GM19463 (cell line): ENCODE data around the gene IPCEF1.

Experiments
- ATAC-seq: cut with Tn5 transposase; IDR thresholded peaks from one replicate; pipeline ENCODE4 v1.9.1; 2021; ENCODE audit warnings: mild to moderate bottlenecking, moderate library complexity; ENCODE audit not compliant: unreplicated experiment

Gene IPCEF1

GRCh38 chr6:154117485-154117884, 239.1 kb downstream of the IPCEF1 start:
- no peak for ATAC-seq

GRCh38 chr6:154113392-154113791, 243.2 kb downstream of the IPCEF1 start:
- ATAC-seq: no peak

- no peak for ATAC-seq
Measured at GRCh38 chr6:154112181-154112809, 244.3 kb downstream of the IPCEF1 start.

DNA sequence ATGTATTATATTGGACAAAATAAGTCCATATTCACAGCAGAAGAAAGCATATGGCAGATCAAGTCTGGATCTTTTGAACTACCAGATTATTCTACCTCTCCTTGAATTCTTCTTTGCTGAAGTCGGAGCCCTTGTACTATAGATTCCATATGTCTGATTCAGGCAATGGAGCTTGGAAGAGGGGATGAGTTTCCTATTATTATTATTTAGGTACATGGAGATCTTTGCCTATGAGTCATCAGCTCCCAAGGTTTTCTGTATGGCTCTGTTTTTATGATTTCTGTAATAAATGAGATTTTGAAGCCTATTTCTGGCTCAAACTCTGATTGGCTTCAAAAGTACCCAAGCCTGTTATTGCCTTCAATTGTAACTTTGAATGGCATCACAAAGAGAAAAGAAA, 245.6 kb downstream of the IPCEF1 start:
- no peak for ATAC-seq

- ATAC-seq: no peak
Measured at GRCh38 chr6:154106251-154106650, 250.4 kb downstream of the IPCEF1 start.
